HEK293 (cell line): ENCODE data around the gene CACNA1C.

Experiments used
- CTCF ChIA-PET: fragments of 350-600 bp; formaldehyde crosslinking; extraction: SDS; loops from one replicate; lab custom pipeline; 2021; ENCODE audit warnings: antibody characterized with exemption; lab: Yijun Ruan, JAX
- POLR2A ChIA-PET: fragments of 300-600 bp; formaldehyde crosslinking; extraction: SDS; loops from one replicate; lab custom pipeline; 2020; ENCODE audit warnings: antibody characterized with exemption, inconsistent platforms; lab: Yijun Ruan, JAX
- H3K27ac ChIP-seq: fragments of 200-500 bp; sonication (Bioruptor generic); 2 replicates; pipeline ENCODE4 v1.5.1; 2014; ENCODE audit warnings: low read depth, low read length, control low read depth, inconsistent platforms; ENCODE audit errors: extremely low read depth
- H3K36me3 ChIP-seq, 2 experiments: fragments of 200-500 bp in 1 of 2; sonication (Bioruptor generic) in 1 of 2; 1 replicate in 1 of 2; 2 replicates in 1 of 2; pipeline ENCODE4 v1.5.1; 2014 to 2017; ENCODE audit warnings: inconsistent platforms in 2 of 2, low read length in 2 of 2; ENCODE audit not compliant: control insufficient read depth in 2 of 2, insufficient read depth in 1 of 2
- H3K4me1 ChIP-seq: fragments of 200-500 bp; sonication (Bioruptor generic); 2 replicates; pipeline ENCODE4 v1.5.1; 2014; ENCODE audit warnings: mild to moderate bottlenecking, low read length, inconsistent platforms; ENCODE audit not compliant: control insufficient read depth, insufficient read depth
- H3K4me3 ChIP-seq: 2 replicates; pipeline ENCODE4 v1.5.1; 2011; ENCODE audit warnings: low read depth, mild to moderate bottlenecking, control low read depth, low read length, moderate library complexity
- H3K9me3 ChIP-seq: fragments of 200-500 bp; sonication (Bioruptor generic); 2 replicates; pipeline ENCODE4 v1.5.1; 2014; ENCODE audit warnings: low read depth, low read length, inconsistent platforms; ENCODE audit not compliant: control insufficient read depth, insufficient read depth
- GLIS1 ChIP-seq: fragments of 450-650 bp; formaldehyde crosslinking; IDR thresholded peaks from 2 replicates; pipeline ENCODE4 v1.5.1; 2016; ENCODE audit warnings: missing biosample characterization, missing genetic modification characterization
- IKZF3 ChIP-seq: fragments of 450-650 bp; IDR thresholded peaks from 2 replicates; pipeline ENCODE4 v1.5.0; 2018; ENCODE audit warnings: missing biosample characterization, mild to moderate bottlenecking, missing genetic modification characterization, moderate library complexity
- OSR2 ChIP-seq: fragments of 450-650 bp; formaldehyde crosslinking; IDR thresholded peaks from 2 replicates; pipeline ENCODE4 v1.5.1; 2016; ENCODE audit warnings: missing biosample characterization, missing genetic modification characterization
- PRDM10 ChIP-seq: fragments of 450-650 bp; formaldehyde crosslinking; IDR thresholded peaks from 2 replicates; pipeline ENCODE4 v1.5.1; 2016; ENCODE audit warnings: missing biosample characterization, missing genetic modification characterization
- PRDM6 ChIP-seq: fragments of 450-650 bp; formaldehyde crosslinking; IDR thresholded peaks from 2 replicates; pipeline ENCODE4 v1.5.1; 2017; ENCODE audit warnings: missing biosample characterization, missing genetic modification characterization
- SCRT2 ChIP-seq: fragments of 450-650 bp; formaldehyde crosslinking; IDR thresholded peaks from 2 replicates; pipeline ENCODE4 v1.5.1; 2016; ENCODE audit warnings: missing biosample characterization, missing genetic modification characterization
- ZBTB1 ChIP-seq: fragments of 450-650 bp; formaldehyde crosslinking; IDR thresholded peaks from 2 replicates; pipeline ENCODE4 v1.5.1; 2016; ENCODE audit warnings: missing biosample characterization, missing genetic modification characterization
- ZBTB48 ChIP-seq: fragments of 450-650 bp; formaldehyde crosslinking; IDR thresholded peaks from 2 replicates; pipeline ENCODE4 v1.5.1; 2016; ENCODE audit warnings: missing biosample characterization, missing genetic modification characterization
- ZFP41 ChIP-seq: fragments of 450-650 bp; formaldehyde crosslinking; IDR thresholded peaks from 2 replicates; pipeline ENCODE4 v1.5.1; 2016; ENCODE audit warnings: missing biosample characterization, missing genetic modification characterization, borderline replicate concordance
- ZNF157 ChIP-seq: fragments of 450-650 bp; formaldehyde crosslinking; IDR thresholded peaks from 2 replicates; pipeline ENCODE4 v1.5.1; 2016; ENCODE audit warnings: missing biosample characterization, missing genetic modification characterization
- ZNF362 ChIP-seq: fragments of 450-650 bp; formaldehyde crosslinking; IDR thresholded peaks from 2 replicates; pipeline ENCODE4 v1.5.1; 2016; ENCODE audit warnings: missing biosample characterization, missing genetic modification characterization
- ZNF610 ChIP-seq: fragments of 450-650 bp; formaldehyde crosslinking; IDR thresholded peaks from 2 replicates; pipeline ENCODE4 v1.5.1; 2016; ENCODE audit warnings: missing biosample characterization, missing genetic modification characterization, borderline replicate concordance
- ZNF626 ChIP-seq: fragments of 450-650 bp; sonication (Bioruptor Pico); formaldehyde crosslinking; IDR thresholded peaks from 2 replicates; pipeline ENCODE4 v1.5.1; 2018; ENCODE audit warnings: missing biosample characterization, missing genetic modification characterization, inconsistent platforms
- ZNF660 ChIP-seq: fragments of 450-650 bp; IDR thresholded peaks from 2 replicates; pipeline ENCODE4 v1.5.1; 2018; ENCODE audit warnings: missing biosample characterization, mild to moderate bottlenecking, missing genetic modification characterization
- ZNF747 ChIP-seq: fragments of 450-650 bp; formaldehyde crosslinking; IDR thresholded peaks from 2 replicates; pipeline ENCODE4 v1.5.1; 2016; ENCODE audit warnings: missing biosample characterization, missing genetic modification characterization
- ZSCAN18 ChIP-seq: fragments of 450-650 bp; formaldehyde crosslinking; IDR thresholded peaks from 2 replicates; pipeline ENCODE4 v1.5.1; 2016; ENCODE audit warnings: missing biosample characterization, missing genetic modification characterization

CACNA1C gene

GRCh38 chr12:2652401-2653081 is 599.8 kb downstream of the CACNA1C start (continued):
- no peak for TF ChIP-seq ZNF362 (tag by site-specific recombination)
- TF ChIP-seq ZBTB1, result no peak
- no peak for TF ChIP-seq ZSCAN18 (tag by site-specific recombination)
- TF ChIP-seq PRDM10 (tag by site-specific recombination), result no peak
- TF ChIP-seq ZNF157 (tag by site-specific recombination), result no peak
- TF ChIP-seq ZNF660 (tag by site-specific recombination), result no peak
- no peak for TF ChIP-seq ZNF626 (tag by site-specific recombination)
- TF ChIP-seq PRDM6 (tag by site-specific recombination), result no peak

GRCh38 chr12:2653461-2653965 is 600.7 kb downstream of the CACNA1C start:
- no peaks in the 10 kb centered on the region for H3K36me3 ChIP-seq
- POLR2A ChIA-PET, result no interaction called here
- no peaks in the 10 kb centered on the region for H3K4me1 ChIP-seq
- no peaks in the 10 kb centered on the region for H3K9me3 ChIP-seq
- H3K27ac ChIP-seq, result no peak overlapping the region
- TF ChIP-seq ZBTB48 (tag by site-specific recombination), result no peak
- no peak for TF ChIP-seq OSR2
- TF ChIP-seq GLIS1 (tag by site-specific recombination), result no peak
- TF ChIP-seq SCRT2 (tag by site-specific recombination), result no peak
- TF ChIP-seq ZFP41 (tag by site-specific recombination), result no peak
- TF ChIP-seq ZNF747 (tag by site-specific recombination), result no peak
- TF ChIP-seq IKZF3 (tag by site-specific recombination), result no peak
- no peak for TF ChIP-seq ZNF610 (tag by site-specific recombination)
- CTCF ChIA-PET, result interaction anchor here (0.6 to 1.6 kb wide), 2 partner anchors 13 to 299 kb away, joined by 3 to 4 read pairs; no protein-coding TSS in a partner anchor
- H3K4me3 ChIP-seq, result no peak overlapping the region
